OCI-M2 (cell line): ENCODE data around the gene GPD1L.
"Not testable (repeated sequence)": the region's sequence is repeated elsewhere in the genome, so short reads cannot be mapped to it uniquely, and the experiment has no call there.

Experiments used
- DNase-seq: peaks from one replicate; lab custom pipeline; 2025; ENCODE audit not compliant: unreplicated experiment; lab: John Stamatoyannopoulos, UW

GPD1L gene

GRCh38 chr3:32105291-32106131 lies 909 bp upstream of the GPD1L start:
- DNase-seq, result no peak

- no peak for DNase-seq
Measured at GRCh38 chr3:32106929-32107362, 526 bp downstream of the GPD1L start.

GRCh38 chr3:32108224-32108623 lies 1.8 kb downstream of the GPD1L start:
- DNase-seq, result not testable (repeated sequence)

GRCh38 chr3:32109256-32109655 lies 2.8 kb downstream of the GPD1L start:
- DNase-seq, result no peak

GRCh38 chr3:32110233-32110760 lies 3.9 kb downstream of the GPD1L start:
- DNase-seq, result no peak

- no peak for DNase-seq
Measured at GRCh38 chr3:32111560-32111959, 5.1 kb downstream of the GPD1L start.

- DNase-seq, result no peak
Measured at GRCh38 chr3:32113566-32113965, 7.1 kb downstream of the GPD1L start.

- no peak for DNase-seq
Measured at GRCh38 chr3:32113981-32114545, 7.6 kb downstream of the GPD1L start.

- DNase-seq, result not testable (repeated sequence)
Measured at GRCh38 chr3:32114546-32115386, 8.3 kb downstream of the GPD1L start.

GRCh38 chr3:32117320-32117719 lies 10.9 kb downstream of the GPD1L start:
- no peak for DNase-seq

GRCh38 chr3:32118215-32118614 lies 11.8 kb downstream of the GPD1L start:
- DNase-seq, result no peak

- DNase-seq, result no peak
Measured at GRCh38 chr3:32120471-32120870, 14.1 kb downstream of the GPD1L start.

GRCh38 chr3:32121137-32121536 lies 14.7 kb downstream of the GPD1L start:
- no peak for DNase-seq

- DNase-seq, result no peak
Measured at GRCh38 chr3:32123620-32124019, 17.2 kb downstream of the GPD1L start.

- DNase-seq, result no peak
Measured at GRCh38 chr3:32125012-32125411, 18.6 kb downstream of the GPD1L start.

- DNase-seq, result no peak
Measured at GRCh38 chr3:32126305-32127015, 20.0 kb downstream of the GPD1L start.

- DNase-seq, result no peak
Measured at GRCh38 chr3:32127219-32127826, 20.9 kb downstream of the GPD1L start.

- DNase-seq, result no peak
Measured at GRCh38 chr3:32128936-32129335, 22.5 kb downstream of the GPD1L start.

- DNase-seq, result no peak
Measured at GRCh38 chr3:32129832-32130231, 23.4 kb downstream of the GPD1L start.

GRCh38 chr3:32132121-32132520 lies 25.7 kb downstream of the GPD1L start:
- DNase-seq, result no peak
